HG03558 (cell line): ENCODE data around the gene DOK1.

Source experiments
- ATAC-seq: cut with Tn5 transposase; IDR thresholded peaks from one replicate; pipeline ENCODE4 v1.9.1; 2021; ENCODE audit warnings: moderate number of reproducible peaks; ENCODE audit not compliant: unreplicated experiment; ENCODE audit errors: extremely low read depth

The DOK1 gene

GRCh38 chr2:74588664-74589063 lies 34.1 kb downstream of the DOK1 start:
- no peak for ATAC-seq

DNA sequence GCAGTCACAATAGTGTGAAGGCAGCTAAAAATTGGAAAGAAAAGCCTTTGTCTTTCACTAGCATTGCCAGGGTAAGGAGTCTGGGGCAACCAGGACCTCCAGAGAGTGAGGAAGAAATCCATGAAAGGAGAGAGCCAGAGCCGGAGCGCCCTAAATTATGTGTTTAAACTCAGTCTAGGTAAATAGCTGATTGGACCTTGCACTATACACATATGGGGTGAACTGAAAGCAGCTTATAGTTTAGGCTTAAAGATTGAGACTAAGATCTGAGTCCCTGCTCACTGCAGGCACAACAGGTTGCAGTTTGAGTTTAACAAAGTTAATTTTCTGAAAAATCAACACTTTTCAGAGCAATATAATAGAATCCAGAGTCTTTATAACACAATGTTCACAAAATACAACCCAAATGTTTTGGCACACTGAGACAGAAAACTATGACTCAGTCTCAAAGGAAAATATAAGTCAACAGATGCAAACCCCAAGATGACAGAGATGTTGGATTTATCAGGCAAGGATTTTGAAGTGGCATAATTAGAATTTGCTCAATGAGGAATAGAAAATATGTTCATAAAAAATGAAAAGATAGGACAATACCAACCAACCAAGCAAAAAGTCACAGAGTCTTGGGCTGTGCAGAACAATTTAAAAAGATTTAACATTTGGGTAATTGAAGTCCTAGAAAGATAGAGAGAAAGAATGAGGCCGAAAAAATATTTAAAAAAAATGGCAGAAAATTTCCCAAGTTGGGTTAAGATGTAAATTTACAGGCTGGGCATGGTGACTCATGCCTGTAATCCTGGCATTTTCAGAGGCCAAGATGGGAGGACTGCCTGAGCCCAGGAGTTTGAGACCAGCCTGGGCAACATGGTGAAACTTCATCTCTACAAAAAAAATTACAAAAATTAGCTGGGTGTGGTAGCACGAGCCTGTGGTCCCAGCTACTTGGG lies 39.6 kb downstream of the DOK1 start:
- no peak for ATAC-seq

GRCh38 chr2:74596584-74596983 lies 42.1 kb downstream of the DOK1 start:
- no peak for ATAC-seq

DNA sequence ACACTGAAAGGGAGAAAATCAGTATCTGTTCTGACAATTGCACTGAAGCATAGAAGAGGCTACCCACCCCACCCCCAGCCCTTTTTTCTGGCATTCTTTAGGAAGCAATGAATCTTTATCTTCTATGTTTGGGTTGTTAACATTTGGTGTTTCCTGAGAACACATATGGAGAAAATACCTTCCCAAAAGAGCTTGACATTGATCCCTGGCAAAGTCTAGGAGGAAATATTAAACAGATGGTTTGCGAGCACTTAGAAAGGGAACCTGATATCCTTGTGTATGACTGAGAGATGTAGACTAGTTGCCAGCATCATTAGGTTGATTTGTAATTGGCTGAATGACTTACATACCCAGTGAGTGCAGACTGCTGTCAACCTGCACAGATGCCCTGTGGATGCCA lies 42.9 kb downstream of the DOK1 start:
- ATAC-seq: no peak

- no peak for ATAC-seq
Measured at GRCh38 chr2:74599676-74600075, 45.2 kb downstream of the DOK1 start.

GRCh38 chr2:74602586-74603281 lies 48.2 kb downstream of the DOK1 start:
- ATAC-seq: no peak

GRCh38 chr2:74603282-74604000 lies 48.9 kb downstream of the DOK1 start:
- ATAC-seq: no peak

- ATAC-seq: no peak
Measured at GRCh38 chr2:74606927-74607326, 52.4 kb downstream of the DOK1 start.
